HG03520 (cell line): ENCODE measurements around the gene RHEX.
"Not testable (repeated sequence)": the region's sequence is repeated elsewhere in the genome, so short reads cannot be mapped to it uniquely, and the experiment has no call there.

Experiments used
- ATAC-seq: cut with Tn5 transposase; IDR thresholded peaks from one replicate; pipeline ENCODE4 v1.9.1; 2021; ENCODE audit warnings: mild to moderate bottlenecking, moderate library complexity; ENCODE audit not compliant: unreplicated experiment

The RHEX gene

DNA sequence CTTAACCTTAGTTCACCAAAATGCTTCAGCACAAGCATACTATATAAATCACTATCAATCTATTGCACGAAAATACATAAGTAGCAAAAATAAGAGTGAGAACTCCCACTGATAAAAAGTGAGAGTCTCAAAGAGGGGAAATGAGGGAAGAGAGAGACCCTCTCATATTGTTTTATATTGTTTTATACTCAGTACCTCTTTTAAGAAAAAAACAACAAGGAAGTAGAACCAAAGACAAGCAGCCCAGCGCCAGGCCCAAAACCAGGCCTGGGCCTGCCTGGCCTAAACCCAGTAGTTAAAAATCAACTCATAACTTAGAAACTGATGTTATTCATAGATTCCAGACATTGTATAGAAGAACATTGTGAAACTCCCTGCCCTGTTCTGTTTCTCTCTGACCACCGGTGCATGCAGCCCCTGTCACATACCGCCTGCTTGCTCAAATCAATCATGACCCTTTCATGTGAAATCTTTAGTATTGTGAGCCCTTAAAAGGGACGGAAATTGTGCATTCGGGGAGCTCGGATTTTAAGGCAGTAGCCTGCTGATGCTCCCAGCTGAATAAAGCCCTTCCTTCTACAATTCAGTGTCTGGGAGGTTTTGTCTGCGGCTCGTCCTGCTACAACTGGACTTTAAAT, 5.4 kb downstream of the RHEX start:
- not testable (repeated sequence) for ATAC-seq

DNA sequence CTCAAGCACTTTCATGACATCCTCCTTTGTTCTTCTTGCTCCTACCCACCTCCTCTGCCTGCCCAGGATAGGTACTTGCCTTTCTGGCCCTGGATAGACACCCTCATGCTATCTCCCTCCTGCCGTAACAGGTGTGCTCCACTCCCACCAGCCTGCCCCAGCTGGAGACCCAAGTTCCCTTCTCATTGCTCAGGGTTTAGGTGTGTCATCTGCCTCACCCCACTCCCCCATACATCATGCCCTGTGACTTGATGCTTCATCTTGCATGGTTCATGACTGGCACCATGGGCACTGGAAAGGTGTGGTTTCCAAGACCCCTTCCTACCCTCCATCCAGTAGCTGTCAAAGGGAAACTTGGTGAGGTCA, 5.9 kb downstream of the RHEX start:
- ATAC-seq = no peak

DNA sequence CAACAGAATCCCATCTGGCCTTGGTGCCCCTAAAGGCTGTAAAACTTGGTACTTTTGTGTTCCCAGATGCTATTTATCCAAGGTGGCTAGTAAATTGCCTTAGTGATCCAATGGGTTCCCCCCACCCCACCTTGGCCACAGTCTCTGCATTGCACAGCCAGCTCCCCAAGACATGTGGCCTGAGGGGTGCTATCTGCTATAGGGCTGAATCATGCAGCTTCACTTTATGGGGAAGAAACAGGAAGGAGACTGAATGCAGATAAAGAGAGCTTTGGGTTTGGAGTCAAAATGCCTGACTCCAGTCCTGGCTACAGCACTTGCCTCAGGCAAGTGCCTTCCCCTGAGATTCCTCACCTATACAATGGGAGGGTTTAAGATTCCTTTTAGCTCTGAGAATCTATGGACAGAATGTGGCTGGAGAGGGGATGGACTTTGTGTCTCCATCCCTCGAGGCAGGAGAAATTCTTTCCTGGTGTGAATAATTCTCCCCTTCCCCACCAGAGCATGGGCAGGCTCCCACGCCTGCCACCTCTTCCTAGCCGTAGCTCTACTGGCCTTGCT, 6.5 kb downstream of the RHEX start:
- ATAC-seq = no peak

DNA sequence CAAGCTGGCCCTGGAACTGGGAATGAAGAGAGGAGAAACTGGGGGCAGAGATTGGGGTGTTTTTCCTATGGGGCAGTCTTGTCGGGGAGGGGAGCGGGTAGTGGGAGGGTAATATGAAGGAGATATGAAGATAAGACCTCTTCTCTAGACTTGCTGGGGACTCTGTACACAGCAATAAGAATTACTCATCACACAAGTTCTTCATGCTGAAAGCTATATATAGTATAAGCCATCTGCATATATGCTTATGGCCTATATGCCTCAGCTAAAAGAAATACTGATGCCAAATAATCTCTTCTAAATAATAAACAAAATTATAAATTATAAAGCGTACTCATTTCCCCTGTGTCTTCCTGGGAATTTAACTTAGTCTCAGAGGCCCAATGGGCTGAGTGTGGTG, 7.9 kb downstream of the RHEX start:
- ATAC-seq = no peak

DNA sequence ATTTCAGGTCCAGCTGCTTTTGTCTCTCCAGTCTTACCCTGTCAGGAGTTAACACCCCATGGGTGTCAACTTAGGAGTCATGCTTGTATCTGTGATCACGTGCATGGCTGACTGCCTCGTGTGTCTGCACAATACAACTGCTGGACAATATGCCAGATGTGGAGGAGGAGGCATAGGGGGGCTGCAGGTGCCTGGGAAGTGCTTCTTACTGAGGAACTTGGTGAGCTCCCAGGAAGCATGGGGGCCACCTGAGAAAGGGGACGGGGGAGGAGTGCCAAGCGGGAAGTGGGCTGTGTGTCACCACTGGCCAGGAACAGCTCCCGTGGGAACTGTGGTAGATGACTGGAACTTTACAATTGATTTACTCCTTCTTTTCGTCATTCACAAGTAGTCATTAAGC, 9.5 kb downstream of the RHEX start:
- no peak for ATAC-seq

DNA sequence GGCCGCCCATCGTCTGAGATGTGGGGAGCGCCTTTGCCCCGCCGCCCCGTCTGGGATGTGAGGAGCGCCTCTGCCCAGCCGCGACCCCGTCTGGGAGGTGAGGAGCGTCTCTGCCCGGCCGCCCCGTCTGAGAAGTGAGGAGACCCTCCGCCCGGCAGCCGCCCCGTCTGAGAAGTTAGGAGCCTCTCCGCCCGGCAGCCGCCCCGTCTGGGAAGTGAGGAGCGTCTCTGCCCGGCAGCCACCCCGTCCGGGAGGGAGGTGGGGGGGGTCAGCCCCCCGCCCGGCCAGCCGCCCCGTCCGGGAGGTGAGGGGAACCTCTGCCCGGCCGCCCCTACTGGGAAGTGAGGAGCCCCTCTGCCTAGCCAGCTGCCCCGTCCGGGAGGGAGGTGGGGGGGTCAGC, 11.0 kb downstream of the RHEX start:
- not testable (repeated sequence) for ATAC-seq

DNA sequence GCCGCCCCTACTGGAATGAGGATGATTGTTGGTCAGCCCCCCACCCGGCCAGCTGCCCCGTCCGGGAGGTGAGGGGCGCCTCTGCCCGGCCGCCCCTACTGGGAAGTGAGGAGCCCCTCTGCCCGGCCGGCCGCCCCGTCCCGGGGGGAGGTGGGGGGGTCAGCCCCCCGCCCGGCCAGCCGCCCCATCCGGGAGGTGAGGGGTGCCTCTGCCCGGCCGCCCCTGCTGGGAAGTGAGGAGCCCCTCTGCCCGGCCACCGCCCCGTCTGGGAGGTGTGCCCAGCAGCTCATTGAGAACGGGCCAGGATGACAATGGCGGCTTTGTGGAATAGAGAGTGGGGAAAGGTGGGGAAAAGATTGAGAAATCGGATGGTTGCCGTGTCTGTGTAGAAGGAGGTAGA, 11.5 kb downstream of the RHEX start:
- ATAC-seq = not testable (repeated sequence)

DNA sequence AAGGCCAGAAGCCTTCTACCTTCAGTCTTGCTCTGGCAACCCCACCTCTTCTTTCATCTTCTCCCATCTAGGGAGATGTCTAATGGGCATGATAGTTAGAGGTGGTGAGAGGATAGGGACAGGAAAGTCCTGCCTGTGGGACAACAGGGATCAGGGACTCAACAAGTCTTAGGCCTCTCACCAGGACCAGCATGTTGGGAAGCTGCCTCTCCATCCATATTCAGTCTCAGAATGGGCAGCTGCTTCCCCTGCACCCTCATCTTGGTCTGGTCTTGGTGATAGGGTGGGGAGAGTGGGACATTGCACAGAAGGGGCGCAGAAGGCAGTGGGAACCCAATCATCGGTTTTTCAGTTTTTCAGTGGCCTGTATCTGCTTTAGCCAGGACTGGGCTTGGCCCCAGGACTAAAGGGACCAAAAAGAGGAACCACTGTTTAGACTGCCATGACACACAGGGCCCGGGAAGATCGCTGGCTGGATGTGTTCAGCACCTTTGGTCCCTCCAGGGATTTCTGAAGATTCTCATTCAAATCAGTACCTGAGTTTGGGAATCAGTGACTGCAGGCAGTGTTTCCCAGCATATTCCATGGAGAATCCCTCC, 12.7 kb downstream of the RHEX start:
- no peak for ATAC-seq

DNA sequence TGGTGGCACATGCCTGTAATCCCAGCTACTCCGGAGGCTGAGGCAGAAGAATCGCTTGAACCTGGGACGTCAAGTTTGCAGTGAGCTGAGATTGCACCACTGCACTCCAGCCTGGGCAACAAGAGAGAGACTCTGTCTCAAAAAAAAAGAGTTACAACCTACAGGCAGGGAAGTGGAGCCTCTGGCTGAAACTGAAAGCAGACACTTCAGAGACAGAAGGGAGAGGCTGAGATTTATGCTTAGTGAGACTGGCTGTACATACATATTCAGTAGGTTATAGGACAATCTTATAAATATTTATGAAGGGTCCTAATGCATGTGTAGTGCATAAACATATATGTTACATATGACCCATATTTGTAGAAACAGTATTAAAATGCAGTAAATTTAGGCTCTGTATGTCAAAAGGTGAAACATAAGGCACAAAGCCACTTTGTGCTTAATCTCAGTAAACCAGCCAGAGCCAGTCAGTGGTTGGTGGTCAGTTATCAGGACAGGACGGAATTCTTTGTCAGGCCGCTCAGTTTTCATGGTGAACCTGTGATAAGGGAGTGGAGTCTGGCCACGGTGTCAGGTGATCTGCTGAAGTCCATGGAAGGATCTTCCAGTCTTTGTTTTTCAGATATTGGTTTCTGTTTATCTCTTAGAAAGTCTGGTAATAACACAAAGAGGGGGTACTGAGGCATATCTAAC, 13.7 kb downstream of the RHEX start:
- ATAC-seq = no peak

DNA sequence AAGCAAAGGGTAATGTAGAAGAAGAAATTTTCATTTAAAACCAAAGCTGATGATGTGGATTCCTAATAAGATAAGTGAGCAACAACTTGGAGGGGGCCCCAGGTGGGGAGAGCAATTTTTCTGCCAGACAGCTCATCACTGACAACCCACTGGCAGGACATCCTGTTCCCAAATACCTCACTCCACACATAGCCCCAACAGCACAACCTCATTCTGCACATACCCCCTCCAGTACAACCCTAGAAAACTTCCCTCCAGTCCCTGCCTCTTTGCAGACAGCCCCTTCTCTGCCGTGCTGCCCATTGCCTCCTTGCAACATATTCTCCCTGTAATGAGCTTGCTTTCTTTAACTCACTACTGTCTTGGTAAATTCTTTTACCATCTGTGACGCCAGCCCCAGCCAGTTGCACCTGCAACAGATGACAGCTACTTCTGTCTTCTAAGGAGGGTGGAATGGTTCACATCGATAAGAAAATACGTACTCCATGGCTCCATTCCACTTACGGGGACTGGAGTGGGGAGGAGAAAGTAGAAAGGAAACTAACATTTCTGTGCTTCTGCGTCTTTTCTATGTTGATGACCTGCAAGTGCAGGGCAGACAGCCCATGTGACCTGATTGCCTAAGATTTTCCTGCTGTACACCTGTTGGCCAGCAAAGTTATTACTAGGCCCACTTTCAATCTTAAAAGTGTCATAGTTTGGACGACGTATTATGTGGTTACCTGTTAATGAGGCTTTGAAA, 14.7 kb downstream of the RHEX start:
- no peak for ATAC-seq

DNA sequence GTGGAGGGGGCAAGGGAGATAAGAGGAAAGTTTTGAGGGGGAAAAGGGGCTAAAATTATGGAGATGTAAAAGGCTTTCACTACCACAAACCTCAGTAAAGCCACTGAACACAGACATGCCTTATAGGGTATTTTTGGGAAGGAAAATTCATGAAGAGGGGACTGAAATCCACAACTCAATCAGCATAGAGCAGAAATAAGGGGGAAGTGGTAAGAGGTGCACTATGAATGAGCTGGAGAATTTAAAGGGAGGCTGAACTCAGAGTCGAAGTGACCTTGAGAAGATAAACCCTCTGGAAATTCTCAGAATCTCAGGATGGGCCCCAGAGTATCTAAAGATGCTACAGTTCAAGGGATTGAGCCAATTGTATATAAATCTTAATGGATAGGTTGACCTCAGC, 15.3 kb downstream of the RHEX start:
- no peak for ATAC-seq

DNA sequence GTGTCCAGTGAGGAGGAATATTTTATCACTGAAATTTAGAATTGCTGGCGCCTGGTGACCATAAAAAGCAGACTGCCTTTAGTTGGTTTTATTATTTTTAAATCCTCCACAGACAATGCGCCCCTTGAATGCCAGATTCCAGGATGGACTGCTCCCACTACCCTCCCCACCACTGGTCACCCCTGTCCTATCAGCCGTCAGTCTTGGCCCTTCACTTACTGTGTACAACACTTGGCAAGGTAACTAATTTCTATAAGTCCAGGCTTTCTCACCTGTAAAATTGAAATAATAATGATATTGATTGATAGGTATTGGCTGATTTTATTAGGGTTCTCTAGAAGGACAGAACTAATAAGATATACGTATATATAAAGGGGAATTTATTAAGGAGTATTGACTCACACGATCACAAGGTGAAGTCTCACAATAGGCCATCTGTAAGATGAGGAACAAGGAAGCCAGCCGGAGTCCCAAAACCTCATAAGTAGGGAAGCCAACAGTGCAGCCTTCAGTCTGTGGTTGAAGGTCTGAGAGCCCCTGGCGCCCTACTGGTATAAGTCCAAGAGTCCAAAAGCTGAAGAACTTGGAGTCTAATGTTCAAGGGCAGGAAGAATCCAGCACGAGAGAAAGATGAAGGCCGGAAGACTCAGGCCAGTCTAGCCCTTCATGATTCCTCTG, 17.8 kb downstream of the RHEX start:
- no peak for ATAC-seq

DNA sequence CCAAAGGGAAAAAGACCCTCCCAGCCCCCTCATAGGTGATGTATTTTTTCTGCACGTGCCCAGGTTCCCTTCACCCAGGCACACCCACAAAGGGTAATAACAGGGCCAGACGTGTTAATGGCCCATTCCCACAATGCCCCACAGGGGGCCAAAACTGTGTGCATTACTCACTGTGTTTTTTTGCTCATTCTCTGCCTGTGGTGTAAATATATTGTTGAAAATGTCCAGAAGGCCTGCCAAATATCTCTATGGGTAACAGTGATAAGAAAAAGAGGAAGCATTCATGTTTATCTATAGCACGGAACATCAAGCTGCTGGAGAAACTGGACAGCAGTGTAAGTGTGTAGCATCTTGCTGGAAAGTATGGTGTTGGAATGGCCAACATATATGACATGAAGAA, 21.9 kb downstream of the RHEX start:
- no peak for ATAC-seq

DNA sequence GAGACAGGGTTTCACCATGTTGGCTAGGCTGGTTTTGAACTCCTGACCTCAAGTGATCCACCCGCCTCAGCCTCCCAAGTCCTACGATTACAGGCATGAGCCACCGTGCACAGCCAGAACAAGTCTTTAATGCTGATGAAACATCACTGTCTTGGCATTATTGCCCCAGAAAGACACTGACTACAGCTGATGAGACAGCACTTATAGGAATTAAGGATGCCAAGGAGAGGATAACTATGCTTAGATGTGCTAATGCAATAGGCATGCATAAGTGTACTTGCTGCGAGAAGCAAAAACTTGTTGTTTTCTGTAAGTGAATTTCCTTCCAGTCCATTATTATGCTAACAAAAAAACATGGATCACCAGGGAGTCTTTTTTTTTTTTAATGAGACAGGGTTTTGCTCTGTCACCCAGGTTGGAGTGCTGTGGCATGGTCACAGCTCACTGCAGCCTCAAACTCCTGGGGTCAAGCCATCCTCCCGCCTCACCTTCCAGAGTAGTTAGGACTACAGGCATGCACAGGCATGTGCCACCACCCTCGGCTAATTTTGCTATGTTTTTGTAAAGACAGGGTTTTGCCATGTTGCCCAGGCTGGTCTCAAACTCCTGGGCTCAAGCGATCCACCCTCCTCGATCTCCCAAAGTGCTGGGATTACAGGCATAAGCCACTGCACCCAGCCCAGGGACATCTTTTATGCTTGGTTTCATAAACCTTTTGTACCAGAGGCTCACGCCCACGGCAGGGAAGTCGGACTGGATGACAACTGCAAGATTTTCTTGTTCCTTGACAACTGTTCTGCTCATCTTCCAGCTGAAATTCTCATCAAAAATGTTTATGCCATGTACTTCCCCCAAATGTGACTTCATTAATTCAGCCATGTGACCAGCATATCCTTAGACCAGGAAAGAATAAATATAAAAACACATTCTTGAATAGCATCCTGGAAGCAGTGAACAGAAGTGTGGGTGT, 23.1 kb downstream of the RHEX start:
- ATAC-seq = no peak

DNA sequence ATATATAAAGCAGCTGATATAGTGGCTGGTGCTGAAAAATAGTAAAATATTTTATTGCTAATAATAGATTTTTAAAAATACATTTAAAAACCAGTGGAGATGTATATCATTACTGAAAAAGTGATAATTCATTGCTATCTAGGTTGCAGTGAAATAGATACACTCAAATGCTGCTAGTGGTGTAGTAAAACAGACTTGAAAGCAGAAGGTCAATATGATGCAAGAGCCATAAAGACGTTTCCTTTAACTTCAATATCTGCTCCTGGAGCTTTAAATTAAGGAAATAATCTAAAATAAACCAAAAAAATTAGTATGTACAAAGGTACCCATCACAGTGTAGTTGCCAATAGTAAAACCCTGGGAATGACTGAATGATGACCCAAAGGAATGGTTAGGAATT, 26.2 kb downstream of the RHEX start:
- ATAC-seq = no peak

DNA sequence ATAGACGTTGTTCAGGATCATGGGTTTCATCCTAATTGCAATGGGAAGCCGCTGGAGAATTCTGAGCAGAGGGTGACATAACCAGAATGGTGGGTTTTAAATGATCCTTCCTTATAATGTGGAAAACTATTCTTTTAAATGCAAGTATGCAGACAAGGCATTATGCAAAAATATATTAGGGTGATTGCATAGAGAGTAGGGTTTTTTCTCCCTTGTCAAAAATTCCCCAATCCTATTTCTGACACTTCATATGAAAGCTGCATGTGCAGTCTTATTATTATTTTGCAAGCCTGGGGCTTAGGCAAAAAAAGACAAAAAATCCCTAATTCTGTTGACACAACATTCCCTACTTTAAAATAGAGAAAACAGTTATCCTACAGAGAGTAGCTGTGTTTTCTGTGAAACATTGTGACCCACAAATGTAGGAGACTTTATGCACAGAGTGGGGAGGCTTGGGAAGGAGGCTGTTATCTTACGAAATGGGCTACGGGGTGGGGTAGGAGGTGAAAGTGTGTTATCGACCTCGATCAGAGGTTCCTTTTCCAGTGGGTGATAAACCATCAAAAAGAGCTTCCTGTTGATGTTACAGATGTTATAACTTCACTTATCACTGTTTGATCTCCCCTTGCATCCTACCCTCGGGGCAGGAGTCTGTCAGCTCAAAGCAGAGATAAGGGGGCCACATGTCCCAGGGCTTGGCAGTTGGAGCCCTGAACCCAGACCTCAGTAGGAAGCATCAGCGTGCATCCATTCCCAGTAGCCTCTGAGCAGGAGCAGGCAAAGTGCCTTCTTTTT, 27.2 kb downstream of the RHEX start:
- ATAC-seq = no peak

DNA sequence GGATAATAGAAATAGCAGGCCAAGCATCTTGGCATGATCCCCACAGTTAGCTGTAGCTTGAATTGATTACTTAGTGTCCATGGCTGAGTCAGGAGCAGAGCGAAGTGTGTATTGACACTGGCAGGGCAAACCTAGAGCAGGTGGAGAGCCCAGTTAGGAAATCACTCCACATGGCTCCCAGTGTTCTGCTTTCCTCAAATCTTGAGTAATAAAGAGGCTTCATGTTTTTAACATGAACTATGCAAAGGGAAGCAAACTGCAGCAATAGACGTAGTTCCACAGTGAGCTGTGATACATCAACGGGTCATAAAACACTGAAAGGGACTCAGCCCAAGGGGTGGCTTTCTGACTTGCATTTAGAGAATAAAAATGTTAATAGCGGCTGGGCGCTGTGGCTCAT, 28.9 kb downstream of the RHEX start:
- ATAC-seq = no peak

DNA sequence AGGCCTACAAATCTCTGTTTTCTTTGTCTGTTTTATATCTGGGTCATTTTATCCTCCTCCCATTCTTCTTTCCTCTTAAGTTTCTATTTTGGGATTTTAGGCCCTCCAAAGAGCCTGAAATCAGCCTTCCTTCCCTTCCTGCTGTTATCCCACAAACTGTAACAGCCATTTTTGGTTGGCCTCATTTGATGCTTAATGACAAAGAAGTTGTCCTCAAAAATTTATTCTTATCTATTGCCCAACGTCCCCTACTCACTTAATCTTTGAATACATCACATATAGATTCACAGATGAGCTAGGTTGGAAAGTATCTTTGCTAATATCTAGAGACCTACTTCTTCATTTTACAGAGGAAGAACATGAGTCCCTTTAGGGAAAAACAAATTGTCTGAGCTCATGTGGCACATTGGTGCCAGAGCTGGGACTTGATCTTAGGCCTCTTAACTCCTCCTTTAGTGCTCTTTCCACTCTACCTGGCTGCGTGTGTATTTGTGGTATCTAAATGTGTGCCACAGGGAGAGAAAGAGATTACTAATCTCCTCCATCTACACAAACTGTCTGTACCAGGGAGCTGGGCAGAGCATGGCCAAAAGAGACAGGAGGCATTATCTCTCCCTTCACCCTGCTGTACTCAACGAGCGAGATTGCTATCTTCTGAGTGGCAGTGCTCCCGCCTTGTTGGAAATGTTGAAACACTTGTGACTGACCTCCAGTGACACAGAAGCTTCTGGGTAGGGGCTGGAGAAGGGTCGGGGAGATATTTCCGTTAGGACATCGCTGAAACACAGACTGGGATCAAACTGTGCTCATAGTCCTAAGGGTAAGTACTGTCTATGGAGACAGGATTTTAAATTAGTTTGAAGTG, 30.1 kb downstream of the RHEX start:
- no peak for ATAC-seq
